ENCODE results near the gene ZNF628. TPM values are rescaled to one million over a fixed set of nuclear protein-coding genes. Genes with fewer than 3 reads are reported as not detected.
A peak's percentile ranks its signal among the peaks of the same experiment; 100 is the strongest.

The ZNF628 gene
- total RNA-seq, 1 donor from 2014 or later = 4.7 TPM

- ATAC-seq (ENCODE audit: poor library complexity) (no peak), DNase-seq (no peak)
- intact Hi-C loops (cut with DNase I) = loop anchor here (5.0 to 10.0 kb wide), 2 partner anchors 37 to 359 kb away; partner anchors contain the start of gene TNNT1
Measured at GRCh38 chr19:55504252-55504603, 27.8 kb downstream of the ZNF628 start.

GRCh38 chr19:55504981-55505380 lies 28.6 kb downstream of the ZNF628 start:
- DNase-seq = no peak
- no peak for ATAC-seq (ENCODE audit: poor library complexity)
- intact Hi-C loops (cut with DNase I) = loop anchor here (5.0 to 10.0 kb wide), 2 partner anchors 38 to 360 kb away; partner anchors contain the start of gene TNNT1

DNA sequence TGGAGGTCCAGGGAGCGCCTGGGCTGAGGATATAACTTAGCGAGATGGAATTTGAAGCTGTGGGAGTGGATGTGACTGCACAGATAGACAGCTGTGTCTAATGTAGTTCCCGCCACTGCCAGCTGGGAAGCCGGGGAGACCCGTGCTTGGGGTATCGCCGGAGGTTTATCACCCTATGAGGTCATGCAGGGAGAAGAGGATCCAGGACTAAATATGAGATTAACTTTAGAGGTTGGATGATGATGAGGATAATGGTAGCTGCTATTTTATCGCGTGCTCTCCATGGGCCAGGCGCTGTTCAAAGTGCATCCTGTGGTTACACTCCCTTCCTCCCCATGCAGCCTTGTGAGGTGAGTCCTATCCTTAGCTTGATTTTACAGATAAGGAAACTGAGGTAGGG lies 31.7 kb downstream of the ZNF628 start:
- DNase-seq = no peak
- no peak for ATAC-seq (ENCODE audit: poor library complexity)
- intact Hi-C loops (cut with DNase I) = loop anchor here (10.0 kb wide), 1 partner anchor 363 kb away; the partner anchor contains the start of gene TNNT1

GRCh38 chr19:55516878-55517620 lies 40.6 kb downstream of the ZNF628 start:
- DNase-seq (peak; percentile 96), ATAC-seq (ENCODE audit: poor library complexity) (peak; percentile 98)
- intact Hi-C loops (cut with DNase I) = loop anchor here (5.0 kb wide), 2 partner anchors 90 to 105 kb away; partner anchors contain the start of genes ZNF784 and ZNF865

DNA sequence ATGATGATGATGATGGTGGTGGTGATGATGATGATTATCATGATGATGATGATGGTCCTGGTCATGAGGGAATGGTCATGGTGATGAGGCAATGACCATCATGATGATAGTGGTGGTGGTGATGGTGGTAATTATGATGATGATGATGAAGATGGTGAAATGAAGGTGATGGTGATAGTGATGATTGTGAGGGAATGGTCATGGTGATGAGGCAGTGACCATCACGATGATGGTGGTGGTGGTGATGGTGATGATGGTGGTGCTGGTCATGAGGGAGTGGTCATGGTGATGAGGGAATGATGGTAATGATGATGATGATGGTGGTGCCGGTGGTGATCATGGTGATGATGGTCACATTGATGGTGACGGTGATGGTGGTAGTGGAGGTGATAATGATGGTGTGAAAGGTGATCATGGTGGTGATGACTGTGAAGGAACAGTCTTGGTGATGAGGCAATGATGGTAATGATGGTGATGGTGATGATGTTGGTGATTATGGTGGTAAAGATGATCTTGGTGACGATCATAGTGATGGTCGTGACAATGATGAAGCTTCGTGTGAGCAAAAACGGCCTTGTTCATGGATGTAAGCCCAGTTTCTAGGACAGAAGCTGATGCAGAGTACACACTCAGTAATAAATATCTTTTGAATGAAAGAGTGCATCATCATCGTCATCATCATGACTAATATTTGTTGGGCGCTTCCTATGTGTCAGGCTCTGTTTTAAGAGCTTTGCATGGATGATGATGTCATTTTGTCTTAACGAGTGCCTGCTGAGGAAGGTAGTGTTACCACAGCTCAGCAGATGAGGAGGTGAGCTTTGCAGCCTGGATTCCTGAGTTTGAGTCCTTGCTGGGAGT lies 43.3 kb downstream of the ZNF628 start:
- DNase-seq = no peak
- intact Hi-C loops (cut with DNase I) = loop anchor here (5.0 kb wide), 2 partner anchors 88 to 103 kb away; partner anchors contain the start of genes ZNF784 and ZNF865
- ATAC-seq (ENCODE audit: poor library complexity) = no peak

GRCh38 chr19:55520691-55521292 lies 44.4 kb downstream of the ZNF628 start:
- ATAC-seq (ENCODE audit: poor library complexity) (no peak), DNase-seq (no peak)
- intact Hi-C loops (cut with DNase I) = no loop called here

DNA sequence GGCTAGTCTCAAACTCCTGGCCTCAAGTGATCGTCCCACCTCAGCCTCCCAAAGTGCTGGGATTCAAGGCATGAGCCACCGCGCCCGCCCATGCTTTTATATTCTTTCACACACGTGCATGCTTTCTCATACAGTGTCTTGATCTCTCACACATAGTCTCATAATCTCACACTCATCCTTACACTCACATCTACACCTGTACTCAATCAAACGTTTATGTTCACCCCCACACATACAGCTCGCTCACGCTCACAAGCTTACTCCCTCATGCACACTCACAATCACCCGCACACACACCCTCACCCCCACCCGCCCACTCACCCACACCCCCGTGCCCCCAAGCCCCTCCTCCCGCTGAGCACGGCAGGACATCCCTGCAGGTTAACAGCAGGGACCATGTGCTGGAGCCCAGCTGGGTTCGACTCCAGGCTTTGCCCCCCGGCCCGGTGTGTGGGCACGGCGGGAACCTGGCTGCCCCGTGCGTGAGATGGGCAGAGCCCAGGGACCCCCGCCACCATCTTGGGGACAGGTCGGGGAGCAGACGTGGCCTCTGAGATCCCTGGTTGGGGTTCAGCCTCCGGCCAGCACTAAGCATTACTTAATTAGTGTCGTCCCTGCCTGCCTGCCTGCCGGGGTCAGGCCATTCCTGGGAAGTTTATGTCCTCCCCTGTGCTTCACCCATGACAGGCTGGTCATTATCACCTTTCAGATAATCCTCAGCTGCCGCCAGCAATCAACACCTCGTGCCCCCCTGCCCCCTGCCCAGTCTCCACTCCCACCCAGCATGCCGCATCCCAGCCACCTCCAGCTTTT lies 49.1 kb downstream of the ZNF628 start:
- ATAC-seq (ENCODE audit: poor library complexity) (peak; percentile 59), DNase-seq (no peak)
- intact Hi-C loops (cut with DNase I) = no loop called here

- peak; percentile 89 for DNase-seq
- peak; percentile 82 for ATAC-seq (ENCODE audit: poor library complexity)
- intact Hi-C loops (cut with DNase I) = no loop called here
Measured at GRCh38 chr19:55526216-55527196, 50.1 kb downstream of the ZNF628 start.

- DNase-seq (no peak), ATAC-seq (ENCODE audit: poor library complexity) (no peak)
- intact Hi-C loops (cut with DNase I) = no loop called here
Measured at GRCh38 chr19:55527197-55528029, 51.0 kb downstream of the ZNF628 start.

GRCh38 chr19:55528030-55528803 lies 51.8 kb downstream of the ZNF628 start:
- no peak for DNase-seq
- intact Hi-C loops (cut with DNase I) = no loop called here
- no peak for ATAC-seq (ENCODE audit: poor library complexity)

- ATAC-seq (ENCODE audit: poor library complexity) (no peak), DNase-seq (no peak)
- intact Hi-C loops (cut with DNase I) = no loop called here
Measured at GRCh38 chr19:55529636-55530234, 53.3 kb downstream of the ZNF628 start.

DNA sequence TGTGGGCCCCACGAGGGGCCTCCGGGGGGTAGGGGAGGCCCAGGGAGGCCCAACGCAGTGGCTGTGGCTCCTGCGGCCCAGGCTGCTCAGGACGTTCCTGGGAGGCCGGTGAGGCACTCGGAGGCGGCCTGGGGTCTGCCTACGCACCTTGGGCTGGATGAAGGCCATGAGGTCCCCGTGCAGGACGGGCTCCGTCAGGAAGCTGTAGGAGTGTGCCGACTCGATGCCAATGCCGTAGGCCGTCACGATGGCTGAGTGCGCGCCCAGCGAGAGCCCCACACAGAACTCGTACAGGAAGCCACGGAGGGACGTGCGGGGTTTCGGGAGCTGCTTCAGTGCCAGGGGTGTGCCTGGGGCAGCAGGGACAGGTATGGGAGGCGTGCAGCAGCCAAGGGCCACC lies 54.6 kb downstream of the ZNF628 start:
- ATAC-seq (ENCODE audit: poor library complexity) (no peak), DNase-seq (no peak)
- intact Hi-C loops (cut with DNase I) = no loop called here
